GM19452 (cell line): ENCODE measurements around the gene CHKB.

Source experiments
- ATAC-seq: cut with Tn5 transposase; IDR thresholded peaks from one replicate; pipeline ENCODE4 v1.9.1; 2021; ENCODE audit not compliant: unreplicated experiment

CHKB gene

DNA sequence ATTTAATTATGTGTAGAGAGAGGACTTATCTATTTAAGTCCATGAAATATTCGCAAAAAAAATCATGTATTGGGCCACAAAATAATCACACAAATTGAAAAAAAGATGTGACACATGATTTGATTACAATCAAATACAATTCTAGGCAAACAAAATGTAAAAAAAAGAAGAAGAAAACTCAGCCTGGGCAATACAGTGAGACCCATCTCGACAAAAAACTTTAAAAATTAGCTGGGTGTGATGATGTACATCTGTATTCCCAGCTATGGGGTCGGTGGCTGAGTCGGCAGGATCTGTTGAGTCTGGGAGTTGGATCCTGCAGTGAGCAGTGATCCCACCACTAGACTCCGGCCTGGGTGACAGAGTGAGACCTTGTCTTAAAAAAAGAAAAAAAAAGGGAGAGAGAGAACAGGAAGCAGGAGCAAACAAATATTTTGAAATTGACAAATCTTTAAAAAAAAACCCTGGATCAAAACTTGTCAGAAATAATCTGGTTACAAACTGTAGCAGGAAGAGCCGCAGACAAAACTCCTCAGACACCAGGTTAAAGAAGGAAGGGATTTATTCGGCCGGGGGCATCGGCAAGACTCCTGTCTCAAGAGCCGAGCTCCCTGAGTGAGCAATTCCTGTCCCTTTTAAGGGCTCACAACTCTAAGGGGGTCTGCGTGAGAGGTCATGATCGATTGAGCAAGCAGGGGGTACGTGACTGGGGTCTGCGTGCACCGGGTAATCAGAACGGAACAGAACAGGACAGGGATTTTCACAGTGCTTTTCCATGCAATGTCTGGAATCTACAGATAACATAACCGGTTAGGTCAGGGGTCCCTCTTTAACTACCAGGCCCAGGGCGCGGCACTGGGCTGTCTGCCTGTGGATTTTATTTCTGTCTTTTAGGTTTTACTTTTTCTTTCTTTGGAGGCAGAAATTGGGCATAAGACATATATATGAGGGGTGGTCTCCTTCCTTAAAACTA, 49.5 kb downstream of the CHKB start:
- ATAC-seq = no peak

DNA sequence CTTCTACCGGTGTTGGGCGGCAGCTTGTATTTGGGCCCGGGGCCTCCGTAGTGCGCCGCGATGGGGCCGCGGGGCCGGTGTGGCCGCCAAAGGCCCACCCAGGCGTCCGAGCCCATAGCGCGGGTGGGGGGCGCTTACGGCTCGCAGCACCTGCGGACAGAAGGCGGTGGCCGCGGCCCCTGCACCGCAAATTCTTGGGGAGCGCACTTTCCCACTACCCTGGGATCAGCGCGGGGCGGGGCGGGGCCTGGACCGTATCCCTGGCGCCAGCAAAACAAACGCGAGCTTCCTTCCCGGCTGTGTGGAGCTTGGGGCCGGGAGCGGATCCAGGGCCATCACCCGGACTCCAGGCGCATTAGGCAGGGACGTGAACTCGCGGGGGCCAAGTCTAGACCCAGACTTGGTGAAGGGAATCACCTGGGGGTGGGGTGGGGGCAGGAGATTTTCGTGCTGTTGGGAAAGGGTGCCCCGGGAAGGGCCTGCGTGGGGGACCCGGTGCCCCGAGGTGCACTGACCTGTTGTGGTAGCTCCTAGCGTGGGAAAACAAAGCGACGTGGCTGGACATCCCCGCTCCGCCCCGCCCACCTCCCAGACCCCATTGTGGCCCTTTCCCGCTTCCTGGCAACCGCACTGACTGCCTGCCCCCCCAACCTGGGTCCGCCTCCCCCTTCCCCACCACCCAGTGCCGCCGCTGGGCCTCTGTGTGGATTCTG, 50.5 kb downstream of the CHKB start:
- ATAC-seq = no peak

DNA sequence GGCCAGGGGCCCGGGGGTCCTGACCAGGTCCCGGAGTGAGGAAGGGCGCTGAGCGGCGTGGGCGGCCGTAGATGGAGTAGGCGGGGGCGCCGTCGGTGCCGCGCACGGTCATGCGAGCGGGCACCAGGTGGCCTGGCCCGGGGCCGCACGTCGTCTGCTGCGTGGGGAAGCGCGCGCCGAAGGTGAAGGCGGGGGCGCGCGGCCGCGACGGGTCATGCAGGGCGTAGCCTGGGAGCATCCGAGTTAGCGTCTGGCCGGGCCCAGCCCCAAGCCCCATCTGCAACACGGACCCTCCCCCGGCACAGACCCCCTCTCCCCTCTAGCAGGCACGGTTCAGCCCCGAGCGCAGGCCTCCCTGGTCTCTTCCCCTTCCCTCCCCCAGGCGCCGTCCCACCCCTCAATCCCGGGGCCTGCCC, 51.1 kb downstream of the CHKB start:
- ATAC-seq = no peak

DNA sequence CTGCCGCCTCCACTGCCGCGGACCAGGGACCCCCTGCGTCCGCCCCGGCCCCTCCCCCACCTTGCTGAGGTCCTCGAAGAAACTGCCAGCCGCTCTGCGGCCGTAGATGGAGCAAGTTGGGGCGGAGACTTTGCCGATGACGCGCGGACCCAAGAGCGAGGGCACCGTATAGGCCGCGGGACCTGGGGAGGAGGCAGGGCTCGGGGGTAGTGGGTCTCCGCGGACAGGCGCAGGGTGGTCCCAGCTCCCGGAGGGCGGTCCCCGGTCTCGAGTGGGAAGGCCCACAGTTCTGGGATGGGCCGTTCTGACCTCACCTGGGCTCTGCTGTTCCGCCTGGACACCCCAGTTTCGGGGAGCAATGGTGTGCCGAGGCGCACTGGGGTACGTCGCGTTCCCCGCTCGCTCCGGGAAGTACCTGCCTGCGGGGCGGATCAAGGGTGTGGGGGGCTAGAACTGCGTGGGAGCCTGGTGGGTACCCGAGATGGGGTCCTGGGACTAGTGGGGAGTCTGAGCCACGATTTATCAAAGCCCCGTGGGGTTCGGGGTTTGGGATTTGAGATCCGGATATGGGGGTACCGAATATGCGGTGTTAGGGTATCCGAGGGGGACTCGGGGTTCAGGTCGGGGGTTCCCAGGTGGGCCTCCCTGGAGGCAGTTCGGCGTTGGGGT, 51.6 kb downstream of the CHKB start:
- no peak for ATAC-seq

DNA sequence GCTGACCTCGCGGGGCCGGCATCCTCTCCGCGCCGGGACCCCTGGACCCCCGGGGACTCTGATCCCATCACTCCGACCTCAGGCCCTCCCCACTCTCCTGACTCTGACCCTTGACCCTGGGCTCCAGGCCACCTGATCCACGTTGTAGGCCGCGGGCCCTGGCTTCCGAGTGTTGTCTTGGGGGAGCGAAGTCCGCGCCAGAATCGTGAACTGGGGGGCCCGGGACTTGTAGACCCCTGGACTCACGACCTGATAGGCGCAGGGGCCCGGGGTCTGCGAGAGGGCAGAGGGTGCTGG, 52.1 kb downstream of the CHKB start:
- no peak for ATAC-seq

DNA sequence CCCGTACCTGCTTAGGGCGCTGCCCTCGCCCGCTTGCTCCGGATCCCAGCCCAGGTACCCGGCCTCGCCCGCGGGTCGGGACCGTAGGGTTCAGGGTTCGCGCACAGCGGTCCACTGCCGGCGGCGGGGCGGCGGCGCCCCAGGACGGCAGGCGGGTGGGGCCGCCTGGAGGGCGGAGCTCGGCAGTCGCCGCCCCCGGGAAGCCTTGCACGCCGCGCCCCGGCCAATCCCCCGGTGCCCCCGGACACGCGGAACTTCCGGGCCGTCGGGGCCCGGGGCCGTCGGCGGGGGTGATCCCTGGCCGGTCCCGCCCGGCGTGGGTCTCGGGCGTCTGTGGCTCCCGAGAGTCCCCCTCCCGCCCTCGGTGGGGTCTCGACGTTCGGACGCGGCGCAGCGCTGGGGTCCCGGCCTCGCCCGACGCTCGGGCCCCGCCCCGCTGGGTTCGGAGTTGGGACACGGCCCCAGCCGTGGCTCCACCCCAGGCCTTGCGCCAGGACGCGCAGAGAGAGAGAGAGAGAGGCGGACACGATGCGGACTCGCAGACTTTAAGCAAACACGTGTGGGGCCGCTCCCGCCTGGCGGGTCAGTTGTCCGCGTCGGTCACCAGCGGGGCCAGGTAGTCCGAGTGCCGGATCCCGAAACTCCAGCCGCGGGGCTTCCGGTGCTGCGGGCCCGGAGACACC, 52.6 kb downstream of the CHKB start, which contains the start of gene TYMP:
Gene TYMP, minus strand, starts transcription at position 116 of the 683 bp plus-strand sequence. CDS start 303 bp downstream, outside the sequence.
- peak; percentile 20 for ATAC-seq

DNA sequence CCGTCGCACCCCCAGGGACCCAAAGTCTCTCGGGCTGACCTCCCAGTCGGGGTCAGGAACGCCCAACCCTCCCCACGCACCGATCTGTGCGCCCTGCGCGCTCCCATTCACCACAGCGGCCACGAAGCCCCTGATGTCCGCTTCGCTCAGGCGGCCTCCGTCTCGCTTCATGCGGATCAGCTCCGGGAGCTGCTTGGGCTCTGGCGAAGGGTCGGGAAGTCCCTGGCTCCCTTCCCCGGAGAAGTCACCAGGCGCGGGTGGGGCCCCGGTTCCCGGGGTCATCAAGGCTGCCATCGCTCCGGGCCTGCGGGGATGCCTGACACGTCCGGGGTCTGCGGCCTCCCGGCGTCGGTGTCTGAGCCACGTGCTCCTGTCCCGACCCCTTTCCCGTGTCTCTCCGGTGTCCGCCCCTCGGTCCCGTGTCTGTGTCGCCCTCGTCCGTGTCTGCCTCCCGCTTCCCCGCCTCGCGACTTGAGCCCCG, 53.2 kb downstream of the CHKB start:
- no peak for ATAC-seq
